H9 (cell line): ENCODE results near the gene RPL27A. TPM values are rescaled to one million over a fixed set of nuclear protein-coding genes. Genes with fewer than 3 reads are reported as not detected.
A peak's percentile ranks its signal among the peaks of the same experiment; 100 is the strongest.

Source experiments
- DNase-seq: peaks from one replicate; pipeline ENCODE4 v3.0.0-alpha.2; 2017
- H2AFZ ChIP-seq: one replicate; pipeline ENCODE4 v1.6.1; 2013; ENCODE audit warnings: mild to moderate bottlenecking, low read length, control low read depth, moderate library complexity
- H2AK5ac ChIP-seq: 2 replicates; pipeline ENCODE4 v1.6.1; 2013; ENCODE audit warnings: low read length, control low read depth, mixed read lengths; ENCODE audit not compliant: insufficient read length
- H2BK120ac ChIP-seq: one replicate; pipeline ENCODE4 v1.6.1; 2013; ENCODE audit warnings: low read depth, mild to moderate bottlenecking, low read length, control low read depth, inconsistent platforms; ENCODE audit not compliant: poor library complexity, severe bottlenecking
- H2BK12ac ChIP-seq: 2 replicates; pipeline ENCODE4 v1.6.1; 2013; ENCODE audit warnings: low read length, control low read depth, mixed read lengths, low read depth; ENCODE audit not compliant: insufficient read length
- H2BK15ac ChIP-seq: 2 replicates; pipeline ENCODE4 v1.6.1; 2013; ENCODE audit warnings: low read depth, low read length, control low read depth
- H2BK20ac ChIP-seq: one replicate; pipeline ENCODE4 v1.6.1; 2013; ENCODE audit warnings: low read depth, mild to moderate bottlenecking, low read length, control low read depth, inconsistent platforms; ENCODE audit not compliant: poor library complexity, severe bottlenecking
- H2BK5ac ChIP-seq: 2 replicates; pipeline ENCODE4 v1.6.1; 2013; ENCODE audit warnings: low read length, control low read depth, mixed read lengths; ENCODE audit not compliant: insufficient read length
- H3K14ac ChIP-seq: 2 replicates; pipeline ENCODE4 v1.6.1; 2013; ENCODE audit warnings: low read length, control low read depth; ENCODE audit not compliant: insufficient read depth
- H3K18ac ChIP-seq: 2 replicates; pipeline ENCODE4 v1.6.1; 2013; ENCODE audit warnings: low read depth, mild to moderate bottlenecking, mixed read lengths, low read length, control low read depth; ENCODE audit not compliant: insufficient read length
- H3K23ac ChIP-seq: 2 replicates; pipeline ENCODE4 v1.6.1; 2013; ENCODE audit warnings: low read length, control low read depth, mixed read lengths, low read depth; ENCODE audit not compliant: insufficient read length
- H3K23me2 ChIP-seq: 2 replicates; pipeline ENCODE4 v1.6.1; 2013; ENCODE audit warnings: low read depth, mild to moderate bottlenecking, mixed read lengths, low read length, control low read depth; ENCODE audit not compliant: insufficient read length, poor library complexity, severe bottlenecking
- H3K27ac ChIP-seq: 2 replicates; pipeline ENCODE4 v1.5.1; 2013; ENCODE audit warnings: low read length, control low read depth, mixed read lengths, low read depth; ENCODE audit not compliant: insufficient read length
- H3K27me3 ChIP-seq: 2 replicates; pipeline ENCODE4 v1.6.1; 2013; ENCODE audit warnings: low read length, control low read depth, inconsistent platforms; ENCODE audit not compliant: insufficient read depth
- H3K4ac ChIP-seq: 2 replicates; pipeline ENCODE4 v1.6.1; 2013; ENCODE audit warnings: low read depth, mild to moderate bottlenecking, control low read depth, inconsistent platforms, low read length, moderate library complexity
- H3K4me1 ChIP-seq: 2 replicates; pipeline ENCODE4 v1.6.1; 2013; ENCODE audit warnings: low read length, control low read depth, inconsistent platforms; ENCODE audit not compliant: insufficient read depth
- H3K4me2 ChIP-seq: 2 replicates; pipeline ENCODE4 v1.6.1; 2013; ENCODE audit warnings: low read length, control low read depth, mixed read lengths; ENCODE audit not compliant: insufficient read length, insufficient read depth
- H3K56ac ChIP-seq: 2 replicates; pipeline ENCODE4 v1.6.1; 2013; ENCODE audit warnings: low read depth, mild to moderate bottlenecking, mixed read lengths, low read length, control low read depth; ENCODE audit not compliant: insufficient read length
- H3K79me1 ChIP-seq: 2 replicates; pipeline ENCODE4 v1.6.1; 2013; ENCODE audit warnings: low read depth, mild to moderate bottlenecking, moderate library complexity, low read length, control low read depth, inconsistent platforms; ENCODE audit not compliant: insufficient read depth, poor library complexity, severe bottlenecking
- H3K79me2 ChIP-seq: 2 replicates; pipeline ENCODE4 v1.6.1; 2013; ENCODE audit warnings: low read length, control low read depth, inconsistent platforms; ENCODE audit not compliant: insufficient read depth
- H3K9ac ChIP-seq: 2 replicates; pipeline ENCODE4 v1.6.1; 2013; ENCODE audit warnings: low read length, control low read depth, mixed read lengths; ENCODE audit not compliant: insufficient read length; ENCODE audit errors: extremely low read depth
- H3K9me3 ChIP-seq: one replicate; pipeline ENCODE4 v1.6.1; 2013; ENCODE audit warnings: low read depth, low read length, inconsistent platforms; ENCODE audit not compliant: control insufficient read depth
- H3T11ph ChIP-seq: one replicate; pipeline ENCODE4 v1.6.1; 2013; ENCODE audit warnings: mild to moderate bottlenecking, low read length, control low read depth, inconsistent platforms
- H4K20me1 ChIP-seq: one replicate; pipeline ENCODE4 v1.6.1; 2013; ENCODE audit not compliant: control insufficient read depth, insufficient read length, insufficient read depth
- H4K5ac ChIP-seq: 2 replicates; pipeline ENCODE4 v1.6.1; 2013; ENCODE audit warnings: low read depth, mild to moderate bottlenecking, mixed read lengths, low read length, control low read depth; ENCODE audit not compliant: insufficient read length
- H4K8ac ChIP-seq: replicated peaks from 2 replicates; pipeline ENCODE4 v1.6.1; 2013; ENCODE audit warnings: low read length, control low read depth, mixed read lengths, low read depth; ENCODE audit not compliant: insufficient read length
- H4K91ac ChIP-seq: 2 replicates; pipeline ENCODE4 v1.6.1; 2013; ENCODE audit warnings: low read depth, mild to moderate bottlenecking, moderate library complexity, mixed read lengths, low read length, control low read depth; ENCODE audit not compliant: insufficient read length
- H3K27ac Mint-ChIP-seq, 3 experiments: 2 replicates in 2 of 3; 3 replicates in 1 of 3; pipeline ENCODE4 v1.8.0; 2020 to 2021; ENCODE audit warnings: mixed read lengths in 3 of 3, mild to moderate bottlenecking in 1 of 3, moderate library complexity in 1 of 3
- H3K27me3 Mint-ChIP-seq: 2 replicates; pipeline ENCODE4 v1.8.0; 2021; ENCODE audit warnings: low read depth, mild to moderate bottlenecking, moderate library complexity, mixed read lengths
- H3K36me3 Mint-ChIP-seq, 3 experiments: 2 replicates in 2 of 3; 3 replicates in 1 of 3; pipeline ENCODE4 v1.8.0; 2020 to 2021; ENCODE audit warnings: low read depth in 3 of 3, mixed read lengths in 3 of 3; ENCODE audit not compliant: insufficient read depth in 1 of 3
- H3K4me1 Mint-ChIP-seq, 2 experiments: 2 replicates each; pipeline ENCODE4 v1.8.0; 2020; ENCODE audit warnings: mixed read lengths in 2 of 2
- H3K4me3 Mint-ChIP-seq, 2 experiments: 2 replicates in 1 of 2; 3 replicates in 1 of 2; pipeline ENCODE4 v1.8.0; 2020 to 2021; ENCODE audit warnings: mild to moderate bottlenecking in 2 of 2, mixed read lengths in 2 of 2, moderate library complexity in 1 of 2
- H3K9me3 Mint-ChIP-seq, 2 experiments: 2 replicates in 1 of 2; 3 replicates in 1 of 2; pipeline ENCODE4 v1.8.0; 2020; ENCODE audit warnings: mild to moderate bottlenecking in 2 of 2, mixed read lengths in 2 of 2, moderate library complexity in 1 of 2
- WGBS: extraction: QIAGEN DNeasy Blood & Tissue Kit; methylation state at CpG from one replicate; pipeline ENCODE4 v1.1.7; 2013; ENCODE audit warnings: missing lambda C conversion rate, low lambda C conversion rate, mixed read lengths; ENCODE audit not compliant: insufficient read length; ENCODE audit errors: extremely low coverage; 5-methylcytosine and 5-hydroxymethylcytosine counted together
- total RNA-seq: library from RNA; stranded (reverse); gene quantifications from 2 replicates; pipeline ENCODE4 v1.2.1, GENCODE V29; 2021
- TF ChIP-seq, protein P1 (sequence below): fragments of 200-600 bp; sonication (generic); conservative IDR thresholded peaks from 3 replicates; pipeline ENCODE4 v1.8.0; 2021; ENCODE audit warnings: antibody characterized with exemption, mild to moderate bottlenecking

The RPL27A gene
- total RNA-seq, 1 experiment from 2014 or later: 1,152 TPM

- Histone ChIP-seq H3K9ac (no peak overlapping the region), H3K4ac (no peak overlapping the region), H3K79me2 (no peaks in the 10 kb centered on the region), H3K79me1 (no peaks in the 10 kb centered on the region), H2BK12ac (no peak overlapping the region), H3K23ac (peak overlapping the region; percentile 70), H4K8ac (no peak overlapping the region), H3K4me1 (no peaks in the 10 kb centered on the region; the same call in 1 of the 2 replicates), H3K23me2 (peaks cover 2% of the 10 kb centered on the region), H3K27me3 (no peaks in the 10 kb centered on the region), H2BK20ac (no peak overlapping the region), H3T11ph (no peak overlapping the region), H4K20me1 (no peaks in the 10 kb centered on the region), H2BK15ac (no peak overlapping the region), H4K91ac (no peak overlapping the region), H2AK5ac (no peak overlapping the region), H3K4me2 (no peak overlapping the region), H3K18ac (no peak overlapping the region), H3K14ac (no peak overlapping the region), H2AFZ (no peak overlapping the region), H3K27ac (no peak overlapping the region), H3K56ac (no peak overlapping the region), H2BK5ac (no peak overlapping the region), H3K9me3 (no peaks in the 10 kb centered on the region), H4K5ac (no peak overlapping the region), H2BK120ac (no peak overlapping the region)
- WGBS: no CpG with 5 or more reads among the region's 7 CpGs
- TF ChIP-seq, protein P1, sequence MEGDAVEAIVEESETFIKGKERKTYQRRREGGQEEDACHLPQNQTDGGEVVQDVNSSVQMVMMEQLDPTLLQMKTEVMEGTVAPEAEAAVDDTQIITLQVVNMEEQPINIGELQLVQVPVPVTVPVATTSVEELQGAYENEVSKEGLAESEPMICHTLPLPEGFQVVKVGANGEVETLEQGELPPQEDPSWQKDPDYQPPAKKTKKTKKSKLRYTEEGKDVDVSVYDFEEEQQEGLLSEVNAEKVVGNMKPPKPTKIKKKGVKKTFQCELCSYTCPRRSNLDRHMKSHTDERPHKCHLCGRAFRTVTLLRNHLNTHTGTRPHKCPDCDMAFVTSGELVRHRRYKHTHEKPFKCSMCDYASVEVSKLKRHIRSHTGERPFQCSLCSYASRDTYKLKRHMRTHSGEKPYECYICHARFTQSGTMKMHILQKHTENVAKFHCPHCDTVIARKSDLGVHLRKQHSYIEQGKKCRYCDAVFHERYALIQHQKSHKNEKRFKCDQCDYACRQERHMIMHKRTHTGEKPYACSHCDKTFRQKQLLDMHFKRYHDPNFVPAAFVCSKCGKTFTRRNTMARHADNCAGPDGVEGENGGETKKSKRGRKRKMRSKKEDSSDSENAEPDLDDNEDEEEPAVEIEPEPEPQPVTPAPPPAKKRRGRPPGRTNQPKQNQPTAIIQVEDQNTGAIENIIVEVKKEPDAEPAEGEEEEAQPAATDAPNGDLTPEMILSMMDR: no peak
- Mint-ChIP-seq H3K36me3 (peaks cover 0 to 6% (median 3%) of the 10 kb centered on the region in 3 experiments; a peak in 5 of 7 replicates), H3K9me3 (no peaks in the 10 kb centered on the region), H3K4me1 (peaks cover 42% of the 10 kb centered on the region in 2 experiments), H3K27ac (peak overlapping the region in 1 of 3 experiments; percentile 52; a peak in 2 of 7 replicates), H3K4me3 (no peak overlapping the region), H3K27me3 (no peaks in the 10 kb centered on the region; the same call in 1 of the 2 replicates)
- DNase-seq: no peak
Measured at GRCh38 chr11:8724682-8725081, 42.1 kb downstream of the RPL27A start.
